Measurements from ENCODE around the gene ENAH. TPM values are rescaled to one million over a fixed set of nuclear protein-coding genes. Genes with fewer than 3 reads are reported as not detected.
"Not testable (repeated sequence)": the region's sequence is repeated elsewhere in the genome, so short reads cannot be mapped to it uniquely, and the experiment has no call there.

The ENAH gene
- total RNA-seq, 1 experiment from 2014 or later = 23.2 TPM

- no peak for DNase-seq (ENCODE audit: low read depth)
These were observed 120.5 kb downstream of the ENAH start for GRCh38 chr1:225532240-225532944.

DNA sequence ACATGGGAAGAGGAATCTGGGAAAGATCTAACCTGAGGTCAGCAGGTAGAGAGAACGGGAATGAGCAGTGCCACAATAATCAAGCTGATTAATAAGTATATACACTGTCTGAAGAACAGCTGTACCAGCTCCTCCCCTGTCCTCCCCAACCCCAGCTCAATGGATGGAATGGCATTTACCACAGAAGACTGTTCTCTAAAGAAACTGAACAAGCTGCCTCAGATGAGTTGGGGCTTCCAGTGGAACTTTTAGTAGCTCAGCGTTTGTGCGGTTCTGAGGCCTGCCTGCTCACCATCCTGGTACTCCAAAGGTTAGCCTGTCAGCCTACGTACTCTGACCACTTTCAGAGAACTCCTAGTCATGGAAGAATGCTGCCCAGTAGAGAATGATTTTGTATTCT is 123.2 kb downstream of the ENAH start:
- no peak for DNase-seq (ENCODE audit: low read depth)

GRCh38 chr1:225527575-225527974 is 125.3 kb downstream of the ENAH start:
- DNase-seq (ENCODE audit: low read depth) = no peak

- DNase-seq (ENCODE audit: low read depth) = no peak
These were observed 126.0 kb downstream of the ENAH start for GRCh38 chr1:225526878-225527277.

- no peak for DNase-seq (ENCODE audit: low read depth)
These were observed 127.5 kb downstream of the ENAH start for GRCh38 chr1:225525377-225525776.

GRCh38 chr1:225524570-225524969 is 128.4 kb downstream of the ENAH start:
- DNase-seq (ENCODE audit: low read depth) = no peak

- DNase-seq (ENCODE audit: low read depth) = no peak
These were observed 129.5 kb downstream of the ENAH start for GRCh38 chr1:225523263-225523950.

DNA sequence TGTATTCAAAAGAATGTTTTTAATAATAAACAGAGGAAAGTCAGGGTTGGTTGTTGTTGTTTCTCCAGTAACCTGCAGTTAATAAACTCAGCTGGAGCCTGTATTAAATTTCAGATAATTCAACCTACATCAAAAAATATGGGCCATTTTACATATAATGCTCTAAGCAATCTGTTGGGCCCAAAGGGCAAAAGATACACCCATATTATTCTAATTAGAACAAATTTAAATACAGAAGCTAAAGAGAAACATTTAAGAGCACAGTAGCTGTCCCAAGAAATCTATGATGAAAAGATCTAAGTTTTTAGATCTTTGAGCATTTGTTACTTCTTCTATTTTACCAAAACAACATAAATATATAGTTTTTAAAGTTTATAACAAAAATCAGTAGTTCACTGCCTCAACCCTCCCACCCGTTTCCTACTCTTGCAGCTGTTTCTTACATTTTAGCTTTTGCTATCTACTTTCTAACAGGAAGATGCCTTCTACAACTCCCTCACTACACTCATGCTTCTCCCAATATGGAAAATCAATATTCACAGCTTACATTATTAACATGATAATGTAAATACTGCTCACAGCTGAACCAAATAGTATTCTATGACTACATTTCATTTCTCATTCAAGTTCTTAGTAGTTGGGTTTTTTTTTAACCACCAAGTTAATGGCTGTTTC is 130.2 kb downstream of the ENAH start:
- no peak for DNase-seq (ENCODE audit: low read depth)

DNA sequence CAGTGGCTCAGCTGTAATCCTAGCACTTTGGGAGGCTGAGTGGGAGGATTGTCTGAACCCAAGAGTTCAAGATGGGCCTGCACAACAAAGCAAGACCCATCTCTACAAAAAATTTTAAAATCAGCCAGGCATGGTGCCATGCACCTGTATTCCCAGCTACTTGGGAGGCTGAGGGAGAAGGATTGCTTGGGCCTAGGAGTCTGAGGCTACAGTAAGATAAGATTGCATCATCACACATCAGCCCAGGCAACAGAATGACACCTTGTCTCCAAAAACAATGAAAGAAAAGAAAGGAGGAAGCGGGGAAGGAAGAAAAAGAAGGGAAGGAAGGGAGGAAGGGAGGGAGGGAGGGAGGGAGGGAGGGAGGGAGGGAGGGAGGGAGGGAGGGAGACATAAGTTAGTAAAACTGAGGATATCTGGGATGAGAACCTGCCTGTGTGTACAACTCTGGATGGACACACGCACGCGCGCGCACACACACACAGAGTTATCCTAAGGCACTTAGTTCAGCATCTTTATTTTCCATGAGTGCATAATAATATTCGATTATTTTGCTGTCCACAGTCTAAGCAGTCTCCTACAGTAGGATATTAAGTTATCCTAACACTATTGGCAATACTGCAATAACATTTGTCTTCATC is 132.2 kb downstream of the ENAH start:
- no peak for DNase-seq (ENCODE audit: low read depth)

GRCh38 chr1:225519166-225519863 is 133.6 kb downstream of the ENAH start:
- no peak for DNase-seq (ENCODE audit: low read depth)

- peak; percentile 1 for DNase-seq (ENCODE audit: low read depth)
These were observed 135.2 kb downstream of the ENAH start for GRCh38 chr1:225517697-225518096.

GRCh38 chr1:225517221-225517620 is 135.7 kb downstream of the ENAH start:
- no peak for DNase-seq (ENCODE audit: low read depth)

GRCh38 chr1:225514671-225515081 is 138.2 kb downstream of the ENAH start:
- DNase-seq (ENCODE audit: low read depth) = no peak

DNA sequence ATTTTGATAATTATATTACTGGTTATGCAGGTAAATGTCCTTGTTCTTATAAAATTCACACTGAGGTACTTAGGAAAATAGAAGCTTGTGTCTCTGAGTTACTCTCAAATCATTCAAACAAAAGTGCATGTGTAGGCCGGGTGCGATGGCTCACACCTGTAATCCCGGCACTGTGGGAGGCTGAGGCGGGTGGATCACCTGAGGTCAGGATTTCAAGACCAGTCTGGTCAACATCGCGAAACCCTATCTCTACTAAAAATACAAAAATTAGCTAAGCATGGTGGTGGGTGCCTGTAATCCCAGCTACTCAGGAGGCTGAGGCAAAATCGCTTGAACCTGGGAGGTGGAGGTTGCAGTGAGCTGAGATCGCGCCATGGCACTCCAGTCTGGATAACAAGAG is 139.3 kb downstream of the ENAH start:
- DNase-seq (ENCODE audit: low read depth) = not testable (repeated sequence)

DNA sequence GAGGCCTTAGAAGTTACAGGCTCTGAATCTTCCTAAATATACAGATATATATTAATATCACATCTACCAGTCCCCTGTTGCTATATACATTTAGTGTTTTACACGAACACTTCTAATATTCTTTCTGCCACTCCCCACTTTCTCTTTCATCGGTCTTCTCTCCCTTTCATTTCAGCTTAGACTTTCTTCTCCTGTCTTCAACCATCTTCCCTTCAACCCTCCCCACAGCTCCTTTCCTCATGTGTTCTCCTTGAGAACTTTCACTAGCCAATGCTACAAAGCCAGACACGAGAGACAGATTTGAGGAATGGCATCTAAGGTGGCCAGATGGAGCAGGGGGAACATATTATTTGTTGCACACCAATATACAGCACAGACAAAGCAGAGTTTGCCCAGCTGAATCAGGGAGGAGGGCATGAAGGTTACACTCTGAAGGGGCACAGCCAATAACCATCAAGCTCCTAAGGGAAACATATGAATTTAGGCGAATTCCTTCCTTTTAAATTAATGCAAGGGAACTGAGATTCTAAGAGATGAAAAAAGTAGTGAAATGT is 141.0 kb downstream of the ENAH start:
- DNase-seq (ENCODE audit: low read depth) = no peak

GRCh38 chr1:225510740-225511139 is 142.2 kb downstream of the ENAH start:
- not testable (repeated sequence) for DNase-seq (ENCODE audit: low read depth)

DNA sequence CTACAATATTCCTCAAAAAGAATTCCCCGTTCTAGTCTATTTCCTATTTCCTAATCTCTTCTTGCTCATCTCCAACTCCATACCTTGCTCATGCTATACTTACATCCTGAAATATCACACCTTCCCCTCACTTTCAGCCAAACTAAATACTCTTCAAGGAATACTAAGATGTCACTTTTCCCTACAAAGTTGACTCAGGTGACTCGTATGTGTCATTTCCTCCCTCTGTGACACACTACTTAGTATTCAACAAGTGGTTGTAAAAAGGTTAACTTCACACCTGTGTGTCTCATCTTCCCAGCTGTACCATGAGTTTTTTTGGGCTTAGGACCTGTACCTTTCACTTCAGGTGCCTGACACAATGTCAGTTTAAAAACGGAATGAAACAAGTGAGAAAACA is 143.2 kb downstream of the ENAH start:
- DNase-seq (ENCODE audit: low read depth) = peak; percentile 71

DNA sequence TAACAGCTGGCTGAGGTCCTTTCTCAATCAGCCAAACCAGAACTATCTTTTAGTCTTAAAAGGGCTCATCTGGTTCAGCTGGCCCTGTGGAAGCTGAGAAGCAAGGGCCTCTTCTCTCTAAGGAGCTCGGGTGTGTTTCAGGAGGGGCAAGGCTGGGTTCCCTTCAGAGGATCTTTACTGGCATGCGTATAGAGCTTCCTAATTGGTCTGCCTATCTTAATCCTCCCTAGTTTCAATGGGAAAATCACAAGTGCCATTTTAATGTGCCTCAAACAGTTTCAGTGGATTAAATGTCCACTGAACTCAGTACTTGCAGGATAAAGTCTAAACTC is 143.6 kb downstream of the ENAH start:
- no peak for DNase-seq (ENCODE audit: low read depth)

DNA sequence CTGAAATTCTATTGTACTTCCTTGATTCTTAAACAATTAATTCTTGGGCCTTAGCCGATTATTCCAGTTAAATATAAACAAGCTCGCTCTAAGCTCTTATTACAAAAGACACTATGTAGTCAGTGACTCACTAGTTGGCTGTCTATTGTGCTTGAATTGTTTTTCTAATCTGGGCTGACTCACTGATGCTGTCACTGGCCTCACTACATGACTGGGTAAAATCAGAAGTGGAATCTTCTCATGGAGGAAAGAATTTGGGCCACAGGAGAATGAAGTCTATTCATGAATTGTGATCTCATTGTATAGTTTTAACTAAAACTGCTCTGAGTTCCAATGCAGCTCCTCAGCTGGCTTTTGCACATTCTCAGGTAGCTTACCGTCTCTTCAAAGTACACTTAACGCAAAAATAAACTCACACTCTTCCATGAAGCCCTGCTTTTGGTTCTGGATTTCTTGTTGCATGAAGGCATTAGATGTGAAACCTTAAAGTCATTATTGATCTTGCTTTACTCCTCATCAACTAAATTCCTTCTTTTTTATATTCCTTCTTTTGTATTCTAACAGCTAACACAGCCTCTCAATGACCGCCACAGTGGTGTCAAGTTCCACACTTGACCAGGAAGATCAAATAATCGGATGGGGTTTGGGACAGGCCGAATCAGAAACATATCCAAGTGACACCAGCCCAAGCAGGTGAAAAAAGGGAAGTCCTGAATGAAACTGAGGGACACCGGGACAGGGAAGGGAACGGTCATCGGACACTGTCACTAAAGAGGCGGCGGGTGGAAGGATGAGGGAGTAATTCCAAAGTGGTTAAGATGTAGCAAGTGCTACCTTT is 144.2 kb downstream of the ENAH start:
- DNase-seq (ENCODE audit: low read depth) = peak; percentile 98

DNA sequence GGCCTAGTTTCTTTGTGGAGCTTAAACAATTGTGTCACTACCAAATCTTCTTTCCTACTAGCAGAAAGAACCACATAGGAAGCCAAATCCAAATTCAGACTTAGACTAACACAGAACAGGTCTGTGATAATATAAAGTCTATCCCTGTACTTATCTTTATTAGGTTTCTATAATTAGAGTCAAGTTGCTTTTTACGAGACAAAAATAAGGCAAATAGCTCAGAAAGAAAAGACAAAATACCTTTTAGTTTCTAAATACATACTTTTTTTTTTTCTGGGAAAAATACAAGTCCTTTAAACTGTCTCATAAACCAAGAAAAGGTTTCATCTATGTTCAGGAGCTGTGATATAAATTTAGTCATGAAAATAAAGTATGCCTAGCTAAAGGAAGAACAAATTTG is 146.2 kb downstream of the ENAH start:
- no peak for DNase-seq (ENCODE audit: low read depth)
